HepG2 (cell line): ENCODE data around the gene SECISBP2L. TPM values are rescaled to one million over a fixed set of nuclear protein-coding genes. Genes with fewer than 3 reads are reported as not detected.
A peak's percentile ranks its signal among the peaks of the same experiment; 100 is the strongest.

Experiments used
- ATAC-seq: fragments of 200-7000 bp; cut with Tn5 transposase; 3 replicates; pipeline ENCODE4 v1.9.1; 2020; ENCODE audit warnings: mild to moderate bottlenecking, moderate library complexity
- BruUV-seq: library from RNA; stranded (reverse); fragments of 400-500 nt; replicated peaks from 2 replicates; lab custom pipeline; 2021; lab: Mats Ljungman, UMichigan
- CTCF ChIA-PET: fragments of 300-600 bp; formaldehyde crosslinking; extraction: SDS; loops from one replicate; lab custom pipeline; 2021; ENCODE audit warnings: low total read pairs, inconsistent platforms, low intra/inter-chr PET ratio; lab: Yijun Ruan, JAX
- POLR2A ChIA-PET: fragments of 350-600 bp; sonication (Branson Sonifier 250); formaldehyde crosslinking; loops from one replicate; lab custom pipeline; 2020; ENCODE audit warnings: antibody characterized with exemption, inconsistent platforms; lab: Yijun Ruan, JAX
- DNase-seq: peaks from one replicate; pipeline ENCODE4 v3.0.0-alpha.2; 2015; ENCODE audit warnings: low spot score
- FAIRE-seq: peaks from 3 replicates; lab custom pipeline; 2011; peaks lifted over from hg19 to GRCh38; lab: Jason Lieb, UNC
- H2AFZ ChIP-seq: one replicate; pipeline ENCODE4 v1.6.1; 2011; ENCODE audit warnings: low read length, inconsistent platforms
- H3K27ac ChIP-seq: fragments of 300-600 bp; 3 replicates; pipeline ENCODE4 v1.8.0; 2011; ENCODE audit warnings: mixed run types, mild to moderate bottlenecking, mixed read lengths, low read length, inconsistent platforms; ENCODE audit not compliant: insufficient read depth; ENCODE audit errors: extremely low read length
- H3K27me3 ChIP-seq, 2 experiments: fragments of 200-600 bp in 1 of 2; 2 replicates in 1 of 2; 3 replicates in 1 of 2; pipeline versions ENCODE4 v1.6.0 to v1.8.0; 2011; ENCODE audit warnings: low read length in 2 of 2, mild to moderate bottlenecking in 2 of 2, moderate library complexity in 2 of 2, inconsistent platforms in 1 of 2; ENCODE audit not compliant: insufficient read depth in 2 of 2, control insufficient read depth in 1 of 2
- H3K36me3 ChIP-seq, 2 experiments: fragments of 200-600 bp in 1 of 2; replicated peaks in 1 of 2; 2 replicates in 1 of 2; 3 replicates in 1 of 2; pipeline versions ENCODE4 v1.5.1 to v1.8.0; 2011; ENCODE audit warnings: low read length in 2 of 2, inconsistent platforms in 1 of 2; ENCODE audit not compliant: insufficient read depth in 2 of 2, control insufficient read depth in 1 of 2
- H3K4me1 ChIP-seq: 2 replicates; pipeline ENCODE4 v1.5.1; 2012; ENCODE audit warnings: low read length, inconsistent platforms; ENCODE audit not compliant: insufficient read depth
- H3K4me2 ChIP-seq: 2 replicates; pipeline ENCODE4 v1.6.0; 2011; ENCODE audit warnings: low read depth, low read length, inconsistent platforms
- H3K4me3 ChIP-seq, 3 experiments: fragments of 200-600 bp in 1 of 3; sonication (generic), shearing (Covaris generic) in 1 of 3; replicated peaks in 1 of 3; 2 replicates each; pipeline ENCODE4 v1.5.1; 2011 to 2016; ENCODE audit warnings: low read length in 3 of 3, inconsistent platforms in 2 of 3, low read depth in 2 of 3, mild to moderate bottlenecking in 2 of 3, control low read depth in 1 of 3, mixed read lengths in 1 of 3; ENCODE audit not compliant: insufficient read depth in 1 of 3
- H3K79me2 ChIP-seq: one replicate; pipeline ENCODE4 v1.6.1; 2011; ENCODE audit warnings: low read length, inconsistent platforms; ENCODE audit not compliant: insufficient read depth
- H3K9ac ChIP-seq: 2 replicates; pipeline ENCODE4 v1.6.0; 2011; ENCODE audit warnings: mild to moderate bottlenecking, low read depth, low read length, inconsistent platforms; ENCODE audit not compliant: insufficient read depth
- H3K9me3 ChIP-seq: 2 replicates; pipeline ENCODE4 v1.5.1; 2012; ENCODE audit warnings: mild to moderate bottlenecking, low read length
- H4K20me1 ChIP-seq: 2 replicates; pipeline ENCODE4 v1.6.0; 2011; ENCODE audit warnings: inconsistent platforms, mild to moderate bottlenecking, low read length, moderate library complexity; ENCODE audit not compliant: insufficient read depth
- HOXA5 ChIP-seq: sonication (generic); formaldehyde crosslinking; IDR thresholded peaks from 2 replicates; pipeline ENCODE4 v1.4.0; 2020; ENCODE audit warnings: missing genetic modification reagents
- MAF1 ChIP-seq: sonication (generic); formaldehyde crosslinking; IDR thresholded peaks from 2 replicates; pipeline ENCODE4 v1.5.0; 2020; ENCODE audit warnings: missing genetic modification reagents, borderline replicate concordance
- POLR2AphosphoS2 ChIP-seq: IDR thresholded peaks from 2 replicates; pipeline ENCODE4 v1.6.1; 2011; ENCODE audit warnings: low read depth, low read length, improper control_type of control experiment
- ZBTB3 ChIP-seq: sonication (generic); formaldehyde crosslinking; IDR thresholded peaks from 2 replicates; pipeline ENCODE4 v1.4.0; 2020; ENCODE audit warnings: low read depth, mild to moderate bottlenecking, moderate library complexity, missing genetic modification reagents, borderline replicate concordance
- ZNF354B ChIP-seq: sonication (generic); formaldehyde crosslinking; IDR thresholded peaks from 2 replicates; pipeline ENCODE4 v1.8.0; 2022; ENCODE audit warnings: mild to moderate bottlenecking, missing genetic modification reagents
- WGBS: methylation state at CpG from one replicate; pipeline ENCODE4 v1.1.6; 2017; ENCODE audit warnings: low lambda C conversion rate; 5-methylcytosine and 5-hydroxymethylcytosine counted together
- in situ Hi-C: cut with HindIII; loops from 2 replicates; pipeline ENCODE4 v1.10.0; 2017; ENCODE audit warnings: low pct_unique_long_range_greater_than_20kb; ENCODE audit not compliant: extremely low pct_ligation_motif_present
- intact Hi-C: fragments of 100-400 bp; cut with micrococcal nuclease; formaldehyde crosslinking; loops from one replicate; pipeline ENCODE4 v1.10.0; 2022; ENCODE audit not compliant: unreplicated experiment
- polyA plus RNA-seq, 8 experiments: library from polyadenylated mRNA; depleted of rRNA in 3 of 8; stranded (reverse) in 7 of 8; unstranded in 1 of 8; fragments of >200 nt; fragmentation: Illumina TruSeq in 4 of 8; extraction: Trizol in 4 of 8; gene quantifications; 2 replicates each; pipeline versions ENCODE4 v1.2.1 to v1.2.3, GENCODE V29; 2011 to 2016; ENCODE audit warnings: low read depth in 4 of 8, missing spikeins in 1 of 8, mixed read lengths in 1 of 8; ENCODE audit not compliant: insufficient read depth in 1 of 8
- total RNA-seq, 5 experiments: library from RNA; depleted of rRNA; stranded (reverse); fragments of >200 nt; fragmentation: Illumina TruSeq; extraction: Trizol; gene quantifications; 2 replicates each; pipeline ENCODE4 v1.2.3, GENCODE V29; 2016; ENCODE audit warnings: low read depth in 1 of 5
- TF ChIP-seq, protein P1 (sequence below): sonication (generic); formaldehyde crosslinking; IDR thresholded peaks from 2 replicates; pipeline ENCODE4 v1.4.0; 2020; ENCODE audit warnings: missing genetic modification reagents
- TF ChIP-seq, protein P2 (sequence below): IDR thresholded peaks from 2 replicates; pipeline ENCODE4 v1.6.1; 2016; ENCODE audit warnings: missing compliant biosample characterization, missing genetic modification reagents, borderline replicate concordance

The SECISBP2L gene
- total and polyA plus RNA-seq, 2 of the 13 experiments (the other 11 are each of a cell fraction or from before 2014, with no cell fraction given): 13.9 to 15.6 TPM

DNA sequence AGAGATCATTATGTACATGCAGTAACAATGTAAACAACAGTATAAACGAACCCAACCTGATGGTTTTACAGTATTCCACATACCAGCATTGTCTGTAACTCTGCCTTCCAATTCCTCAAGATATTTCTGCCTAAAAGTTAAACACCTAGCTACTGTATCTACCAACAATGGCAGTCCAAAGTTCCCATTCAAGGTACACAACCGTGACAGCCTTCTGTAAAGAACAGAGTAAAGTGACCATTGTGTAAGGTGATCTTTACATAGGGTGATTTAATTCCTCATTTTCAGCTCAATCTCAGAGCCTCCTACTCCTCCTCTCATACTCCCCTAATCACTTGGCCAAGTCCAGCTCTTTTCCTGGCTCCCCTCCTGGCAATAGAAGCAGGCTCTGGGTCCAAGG is 10.4 kb downstream of the SECISBP2L start (continued):
- TF ChIP-seq, protein P1, sequence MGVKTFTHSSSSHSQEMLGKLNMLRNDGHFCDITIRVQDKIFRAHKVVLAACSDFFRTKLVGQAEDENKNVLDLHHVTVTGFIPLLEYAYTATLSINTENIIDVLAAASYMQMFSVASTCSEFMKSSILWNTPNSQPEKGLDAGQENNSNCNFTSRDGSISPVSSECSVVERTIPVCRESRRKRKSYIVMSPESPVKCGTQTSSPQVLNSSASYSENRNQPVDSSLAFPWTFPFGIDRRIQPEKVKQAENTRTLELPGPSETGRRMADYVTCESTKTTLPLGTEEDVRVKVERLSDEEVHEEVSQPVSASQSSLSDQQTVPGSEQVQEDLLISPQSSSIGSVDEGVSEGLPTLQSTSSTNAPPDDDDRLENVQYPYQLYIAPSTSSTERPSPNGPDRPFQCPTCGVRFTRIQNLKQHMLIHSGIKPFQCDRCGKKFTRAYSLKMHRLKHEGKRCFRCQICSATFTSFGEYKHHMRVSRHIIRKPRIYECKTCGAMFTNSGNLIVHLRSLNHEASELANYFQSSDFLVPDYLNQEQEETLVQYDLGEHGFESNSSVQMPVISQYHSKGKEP (CRISPR knock-in tag): no peak
- TF ChIP-seq, all 625 proteins: peak for 50

DNA sequence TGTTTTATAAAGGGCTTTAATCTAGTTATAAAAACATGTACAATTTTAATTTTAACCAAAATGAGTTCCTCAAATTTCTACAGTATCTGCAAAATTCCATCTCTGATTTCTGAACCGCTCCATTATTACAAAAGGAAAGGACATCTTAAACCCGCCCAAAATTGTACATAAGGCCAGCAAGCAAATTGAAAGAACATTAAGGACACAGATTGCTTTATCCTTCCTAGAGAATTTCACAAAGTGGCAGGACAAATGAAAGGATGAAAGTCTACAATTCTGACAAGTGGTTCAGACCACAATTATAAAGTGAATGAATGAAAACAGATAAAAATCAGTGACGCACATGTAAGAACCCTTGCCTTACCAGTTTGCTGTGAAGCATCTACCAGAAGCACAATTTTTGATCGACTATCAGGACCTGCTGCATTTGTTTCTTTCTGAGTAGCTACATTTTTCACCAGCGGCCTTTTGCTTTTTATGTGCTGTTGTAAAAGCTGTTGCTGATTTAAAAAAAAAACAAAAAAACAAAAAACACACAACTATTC is 13.6 kb downstream of the SECISBP2L start:
- peaks cover 42% of the 10 kb centered on the region for H3K4me1 ChIP-seq
- no peak overlapping the region for H3K4me2 ChIP-seq
- H3K36me3 ChIP-seq: peaks cover 1 to 26% of the 10 kb centered on the region in 2 experiments; a peak in 4 of 5 replicates
- ChIA-PET POLR2A (no interaction called here), CTCF (no interaction called here)
- no peak for TF ChIP-seq ZBTB3 (CRISPR knock-in tag)
- TF ChIP-seq, protein P2, sequence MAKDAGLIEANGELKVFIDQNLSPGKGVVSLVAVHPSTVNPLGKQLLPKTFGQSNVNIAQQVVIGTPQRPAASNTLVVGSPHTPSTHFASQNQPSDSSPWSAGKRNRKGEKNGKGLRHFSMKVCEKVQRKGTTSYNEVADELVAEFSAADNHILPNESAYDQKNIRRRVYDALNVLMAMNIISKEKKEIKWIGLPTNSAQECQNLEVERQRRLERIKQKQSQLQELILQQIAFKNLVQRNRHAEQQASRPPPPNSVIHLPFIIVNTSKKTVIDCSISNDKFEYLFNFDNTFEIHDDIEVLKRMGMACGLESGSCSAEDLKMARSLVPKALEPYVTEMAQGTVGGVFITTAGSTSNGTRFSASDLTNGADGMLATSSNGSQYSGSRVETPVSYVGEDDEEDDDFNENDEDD (CRISPR knock-in tag): no peak
- TF ChIP-seq HOXA5 (CRISPR knock-in tag): no peak
- no peak for TF ChIP-seq ZNF354B
- TF ChIP-seq POLR2AphosphoS2: no peak
- no peak for TF ChIP-seq MAF1 (CRISPR knock-in tag)
- intact Hi-C loops (no loop called here), in situ Hi-C loops (no loop called here)
- no peaks in the 10 kb centered on the region for H3K27me3 ChIP-seq
- no peak overlapping the region for H3K9ac ChIP-seq
- no peak for DNase-seq
- no peaks in the 10 kb centered on the region for H3K9me3 ChIP-seq
- H4K20me1 ChIP-seq: no peaks in the 10 kb centered on the region
- H3K4me3 ChIP-seq: no peak overlapping the region
- H3K79me2 ChIP-seq: peaks cover 5% of the 10 kb centered on the region
- BruUV-seq: no TSS peak
- FAIRE-seq: no peak
- H3K27ac ChIP-seq: peak overlapping the region; percentile 33
- no peak for ATAC-seq
- WGBS: 97% methylated on average over 5 of the region's 5 CpGs
- H2AFZ ChIP-seq: no peak overlapping the region
